ENCODE results near the gene PLD1. TPM values are rescaled to one million over a fixed set of nuclear protein-coding genes. Genes with fewer than 3 reads are reported as not detected.
A peak's percentile ranks its signal among the peaks of the same experiment; 100 is the strongest.

PLD1 gene
- total and polyA plus RNA-seq, 2 of the 8 experiments (the other 6 are each of a cell fraction or from before 2014, with no cell fraction given) = 1.2 to 2.6 TPM

DNA sequence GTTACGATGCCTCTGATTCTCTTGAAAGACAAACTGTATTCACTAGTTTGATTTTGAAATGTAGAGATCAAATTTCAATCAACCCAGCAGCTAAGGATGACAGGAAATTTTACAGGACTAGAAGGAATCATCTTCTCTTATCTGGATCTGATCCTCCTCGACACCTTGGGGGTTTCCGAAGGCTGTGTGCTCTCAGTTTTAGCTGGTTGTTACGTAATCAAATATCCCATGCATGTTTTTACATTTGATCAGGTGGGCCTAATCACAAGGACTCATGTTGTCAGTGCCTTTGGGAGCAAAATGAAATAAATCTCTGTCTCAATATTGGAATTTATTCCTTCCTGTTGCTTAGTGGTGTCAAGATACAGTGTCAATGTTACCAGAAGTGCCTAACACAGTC, 208.2 kb downstream of the PLD1 start:
- CTCF ChIA-PET (ENCODE audit: partially characterized antibody) = interaction anchor here (0.9 to 2.6 kb wide), 5 partner anchors 12 to 627 kb away, joined by 3 to 15 read pairs (median 4); no protein-coding TSS in a partner anchor
- H3K27ac ChIP-seq (ENCODE audit: low read depth, low read length) = no peak overlapping the region

More for the DNA sequence above, 208.2 kb downstream of the PLD1 start:
- H3K79me1 ChIP-seq (ENCODE audit: low read depth, low read length) = no peaks in the 10 kb centered on the region
- no peak overlapping the region for H3K18ac ChIP-seq (ENCODE audit: extremely low read depth, low read length)
- no peaks in the 10 kb centered on the region for H3K23me2 ChIP-seq (ENCODE audit: low read depth, low read length)
- no peak overlapping the region for H2AK5ac ChIP-seq (ENCODE audit: low read depth, low read length)
- no peak overlapping the region for H2BK20ac ChIP-seq (ENCODE audit: low read length)
- H2AFZ ChIP-seq (ENCODE audit: low read length) = no peak overlapping the region
- DNase-seq (ENCODE audit: low read depth in 1 of 2, low spot score in 2 of 2) (no peak), FAIRE-seq (no peak)
- no peak overlapping the region for H4K91ac ChIP-seq (replicated peaks; ENCODE audit: insufficient read length, low read length)
- POLR2A ChIA-PET (ENCODE audit: partially characterized antibody) = no interaction called here
- H4K8ac ChIP-seq (ENCODE audit: extremely low read depth, insufficient read depth, low read length) = no peak overlapping the region
- H4K5ac ChIP-seq (ENCODE audit: insufficient read length, low read depth, low read length) = no peak overlapping the region
- no peak overlapping the region for H3K4me3 ChIP-seq (ENCODE audit: extremely low read depth in 1 of 4, insufficient read depth in 2 of 4, low read depth in 3 of 4, low read length in 4 of 4)
- TF ChIP-seq RXRA (IDR thresholded peaks at IDR 0.05; ENCODE audit: insufficient read depth, low read depth, low read length) = no peak
- peak; percentile 29; the same call in 1 of the 2 replicates for TF ChIP-seq CEBPB (IDR thresholded peaks at IDR 0.05; ENCODE audit: low read depth, low read length)
- H3K79me2 ChIP-seq (ENCODE audit: control insufficient read depth in 1 of 2, insufficient read depth in 2 of 2, low read length in 2 of 2) = no peaks in the 10 kb centered on the region
- H3K36me3 ChIP-seq (ENCODE audit: control insufficient read depth in 2 of 4, insufficient read depth in 4 of 4, low read length in 3 of 4) = no peaks in the 10 kb centered on the region
- no peaks in the 10 kb centered on the region for H3K27me3 ChIP-seq (replicated peaks in 1 of 4; ENCODE audit: control insufficient read depth in 3 of 4, extremely low read depth in 1 of 4, insufficient read depth in 3 of 4, low read length in 3 of 4)
- no peak overlapping the region for H3K14ac ChIP-seq (ENCODE audit: insufficient read length)
- no peak overlapping the region for H3K4ac ChIP-seq (replicated peaks; ENCODE audit: insufficient read length, low read depth, low read length)
- H2BK120ac ChIP-seq (replicated peaks; ENCODE audit: low read depth, low read length) = no peak overlapping the region
- H2BK15ac ChIP-seq (ENCODE audit: low read length) = no peak overlapping the region
- H3K9ac ChIP-seq (replicated peaks in 1 of 4; ENCODE audit: extremely low read depth in 1 of 4, low read depth in 3 of 4, low read length in 3 of 4) = no peak overlapping the region
- no peak overlapping the region for H3K56ac ChIP-seq (replicated peaks; ENCODE audit: insufficient read length, low read depth, low read length)
- no peak overlapping the region for H2BK5ac ChIP-seq (ENCODE audit: low read depth, low read length)
- no peak overlapping the region for H2BK12ac ChIP-seq (ENCODE audit: low read depth, low read length)
- H3K4me2 ChIP-seq (ENCODE audit: insufficient read depth in 1 of 2, low read depth in 2 of 2, low read length in 2 of 2) = no peak overlapping the region
- WGBS, 2 experiments (ENCODE audit: extremely low coverage in 1 of 2, insufficient coverage in 1 of 2, insufficient read length in 1 of 2, insufficient replicate concordance in 2 of 2, low coverage in 1 of 2, low lambda C conversion rate in 2 of 2, missing lambda C conversion rate in 1 of 2) = 93% methylated on average over 4 of the region's 4 CpGs; no CpG with 5 or more reads in 1 of the 2 experiments
- H3K9me3 ChIP-seq (ENCODE audit: insufficient read depth in 2 of 2, low read depth in 1 of 2, low read length in 1 of 2) = no peaks in the 10 kb centered on the region
- no peaks in the 10 kb centered on the region for H4K20me1 ChIP-seq (replicated peaks in 1 of 2; ENCODE audit: control insufficient read depth in 1 of 2, insufficient read depth in 2 of 2, low read length in 2 of 2)
- no peak overlapping the region for H3K23ac ChIP-seq (ENCODE audit: insufficient read length)
- H3K4me1 ChIP-seq (replicated peaks in 1 of 4; ENCODE audit: control insufficient read depth in 3 of 4, insufficient read depth in 4 of 4, low read length in 3 of 4) = no peaks in the 10 kb centered on the region

Measured in H1 (cell line).